GM12878 (cell line): ENCODE data around the gene HINFP. TPM values are rescaled to one million over a fixed set of nuclear protein-coding genes. Genes with fewer than 3 reads are reported as not detected.

Experiments used
- CHD2 ChIP-seq: IDR thresholded peaks from 2 replicates; pipeline ENCODE4 v1.6.1; 2011; ENCODE audit warnings: low read depth, low read length, improper control_type of control experiment, borderline replicate concordance
- CHD4 ChIP-seq: fragments of 200-600 bp; sonication (generic); IDR thresholded peaks from 2 replicates; pipeline ENCODE4 v1.6.1; 2016; ENCODE audit warnings: mild to moderate bottlenecking
- ETV6 ChIP-seq, 2 experiments: fragments of 450-650 bp in 1 of 2; IDR thresholded peaks in 1 of 2; conservative IDR thresholded peaks in 1 of 2; 2 replicates each; pipeline ENCODE4 v1.6.1; 2014; ENCODE audit warnings: antibody characterized with exemption in 1 of 2, borderline replicate concordance in 1 of 2, low read depth in 1 of 2, mild to moderate bottlenecking in 1 of 2, moderate library complexity in 1 of 2
- GATAD2B ChIP-seq: fragments of 450-650 bp; conservative IDR thresholded peaks from 2 replicates; pipeline ENCODE4 v1.6.1; 2017; ENCODE audit warnings: low read depth, mild to moderate bottlenecking, moderate library complexity
- KLF5 ChIP-seq: fragments of 450-650 bp; IDR thresholded peaks from 2 replicates; pipeline ENCODE4 v1.6.1; 2014; ENCODE audit warnings: mild to moderate bottlenecking; ENCODE audit not compliant: partially characterized antibody
- NFYB ChIP-seq: IDR thresholded peaks from 2 replicates; pipeline ENCODE4 v1.6.1; 2011; ENCODE audit warnings: low read depth, mild to moderate bottlenecking, low read length, improper control_type of control experiment, moderate library complexity; ENCODE audit not compliant: insufficient read depth
- NR2C2 ChIP-seq: IDR thresholded peaks from 2 replicates; pipeline ENCODE4 v1.6.1; 2011; ENCODE audit warnings: borderline replicate concordance, low read depth; ENCODE audit not compliant: control insufficient read depth, insufficient read length
- PAX5 ChIP-seq: IDR thresholded peaks from 2 replicates; pipeline ENCODE4 v1.6.1; 2011; ENCODE audit warnings: low read depth, low read length, borderline replicate concordance
- POLR2AphosphoS5 ChIP-seq: IDR thresholded peaks from 2 replicates; pipeline ENCODE4 v1.6.1; 2011; ENCODE audit warnings: mild to moderate bottlenecking, low read length, inconsistent platforms
- SMAD5 ChIP-seq: IDR thresholded peaks from 2 replicates; pipeline ENCODE4 v1.6.1; 2016; ENCODE audit warnings: antibody characterized with exemption, low read depth
- SPI1 ChIP-seq: IDR thresholded peaks from 2 replicates; pipeline ENCODE4 v1.6.1; 2011; ENCODE audit warnings: low read depth, mild to moderate bottlenecking, low read length, moderate library complexity, borderline replicate concordance; ENCODE audit not compliant: insufficient read depth
- SRF ChIP-seq, 2 experiments: IDR thresholded peaks; 2 replicates each; pipeline ENCODE4 v1.6.1; 2011; ENCODE audit warnings: low read depth in 2 of 2, low read length in 2 of 2, mild to moderate bottlenecking in 1 of 2, moderate library complexity in 1 of 2
- polyA plus RNA-seq, 11 experiments: library from polyadenylated mRNA; depleted of rRNA in 4 of 11; unstranded in 6 of 11; stranded (reverse) in 5 of 11; fragments of >200 nt; fragmentation: Nextera tagmentation in 4 of 11; fragmentation: Illumina TruSeq in 1 of 11; extraction: Ambion mirVana in 4 of 11; extraction: Trizol in 1 of 11; gene quantifications; 1 replicate in 1 of 11; 2 replicates in 10 of 11; pipeline versions ENCODE4 v1.2.1 to v1.2.3, GENCODE V29; 2011 to 2016; ENCODE audit warnings: inconsistent platforms in 2 of 11, missing spikeins in 2 of 11, low read depth in 1 of 11
- total RNA-seq, 4 experiments: library from RNA; depleted of rRNA in 3 of 4; stranded (reverse); fragments of >200 nt in 3 of 4; fragmentation: Illumina TruSeq in 1 of 4; extraction: Trizol in 1 of 4; gene quantifications; 2 replicates each; pipeline versions ENCODE4 v1.2.1 to v1.2.3, GENCODE V29; 2013 to 2021
- TF ChIP-seq, protein P1 (sequence below): fragments of 450-650 bp; IDR thresholded peaks from 2 replicates; pipeline ENCODE4 v1.6.1; 2018; ENCODE audit warnings: borderline replicate concordance, mild to moderate bottlenecking; ENCODE audit not compliant: partially characterized antibody
- TF ChIP-seq, protein P2 (sequence below): fragments of 450-650 bp; IDR thresholded peaks from 2 replicates; pipeline ENCODE4 v1.6.1; 2017; ENCODE audit warnings: mild to moderate bottlenecking, moderate library complexity
- TF ChIP-seq, protein P3 (sequence below): IDR thresholded peaks from 2 replicates; pipeline ENCODE4 v1.6.1; 2012; ENCODE audit warnings: low read depth, low read length, improper control_type of control experiment
- TF ChIP-seq, protein P4 (sequence below): fragments of 450-650 bp; IDR thresholded peaks from 2 replicates; pipeline ENCODE4 v1.6.1; 2017; ENCODE audit warnings: mild to moderate bottlenecking, moderate library complexity

HINFP gene
- total and polyA plus RNA-seq, 10 of the 15 experiments (the other 5 are each of a cell fraction or from before 2014, with no cell fraction given): 13.1 to 26.3 (median 18.6) TPM

GRCh38 chr11:119168471-119169281, 47.3 kb downstream of the HINFP start, which contains the start of gene NLRX1 (continued):
- TF ChIP-seq SRF (IDR thresholded peaks at IDR 0.05; ENCODE audit: low read depth in 2 of 2, low read length in 2 of 2) (no peak), GATAD2B (peak; percentile 94), NFYB (no peak), ETV6 (conservative IDR thresholded peaks at IDR 0.05 in 1 of 2, IDR thresholded peaks at IDR 0.05 in 1 of 2; ENCODE audit: borderline replicate concordance in 1 of 2, low read depth in 1 of 2) (no peak; a peak in 1 of 4 replicates), KLF5 (no peak), POLR2AphosphoS5 (peak; percentile 50; the same call in 1 of the 2 replicates), CHD4 (no peak), CHD2 (peak; percentile 36; the same call in 1 of the 2 replicates), SMAD5 (no peak), PAX5 (no peak), NR2C2 (no peak), SPI1 (no peak)
- TF ChIP-seq, protein P1, sequence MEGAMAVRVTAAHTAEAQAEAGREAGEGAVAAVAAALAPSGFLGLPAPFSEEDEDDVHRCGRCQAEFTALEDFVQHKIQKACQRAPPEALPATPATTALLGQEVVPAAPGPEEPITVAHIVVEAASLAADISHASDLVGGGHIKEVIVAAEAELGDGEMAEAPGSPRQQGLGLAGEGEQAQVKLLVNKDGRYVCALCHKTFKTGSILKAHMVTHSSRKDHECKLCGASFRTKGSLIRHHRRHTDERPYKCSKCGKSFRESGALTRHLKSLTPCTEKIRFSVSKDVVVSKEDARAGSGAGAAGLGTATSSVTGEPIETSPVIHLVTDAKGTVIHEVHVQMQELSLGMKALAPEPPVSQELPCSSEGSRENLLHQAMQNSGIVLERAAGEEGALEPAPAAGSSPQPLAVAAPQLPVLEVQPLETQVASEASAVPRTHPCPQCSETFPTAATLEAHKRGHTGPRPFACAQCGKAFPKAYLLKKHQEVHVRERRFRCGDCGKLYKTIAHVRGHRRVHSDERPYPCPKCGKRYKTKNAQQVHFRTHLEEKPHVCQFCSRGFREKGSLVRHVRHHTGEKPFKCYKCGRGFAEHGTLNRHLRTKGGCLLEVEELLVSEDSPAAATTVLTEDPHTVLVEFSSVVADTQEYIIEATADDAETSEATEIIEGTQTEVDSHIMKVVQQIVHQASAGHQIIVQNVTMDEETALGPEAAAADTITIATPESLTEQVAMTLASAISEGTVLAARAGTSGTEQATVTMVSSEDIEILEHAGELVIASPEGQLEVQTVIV: peak; percentile 12
- TF ChIP-seq, protein P2, sequence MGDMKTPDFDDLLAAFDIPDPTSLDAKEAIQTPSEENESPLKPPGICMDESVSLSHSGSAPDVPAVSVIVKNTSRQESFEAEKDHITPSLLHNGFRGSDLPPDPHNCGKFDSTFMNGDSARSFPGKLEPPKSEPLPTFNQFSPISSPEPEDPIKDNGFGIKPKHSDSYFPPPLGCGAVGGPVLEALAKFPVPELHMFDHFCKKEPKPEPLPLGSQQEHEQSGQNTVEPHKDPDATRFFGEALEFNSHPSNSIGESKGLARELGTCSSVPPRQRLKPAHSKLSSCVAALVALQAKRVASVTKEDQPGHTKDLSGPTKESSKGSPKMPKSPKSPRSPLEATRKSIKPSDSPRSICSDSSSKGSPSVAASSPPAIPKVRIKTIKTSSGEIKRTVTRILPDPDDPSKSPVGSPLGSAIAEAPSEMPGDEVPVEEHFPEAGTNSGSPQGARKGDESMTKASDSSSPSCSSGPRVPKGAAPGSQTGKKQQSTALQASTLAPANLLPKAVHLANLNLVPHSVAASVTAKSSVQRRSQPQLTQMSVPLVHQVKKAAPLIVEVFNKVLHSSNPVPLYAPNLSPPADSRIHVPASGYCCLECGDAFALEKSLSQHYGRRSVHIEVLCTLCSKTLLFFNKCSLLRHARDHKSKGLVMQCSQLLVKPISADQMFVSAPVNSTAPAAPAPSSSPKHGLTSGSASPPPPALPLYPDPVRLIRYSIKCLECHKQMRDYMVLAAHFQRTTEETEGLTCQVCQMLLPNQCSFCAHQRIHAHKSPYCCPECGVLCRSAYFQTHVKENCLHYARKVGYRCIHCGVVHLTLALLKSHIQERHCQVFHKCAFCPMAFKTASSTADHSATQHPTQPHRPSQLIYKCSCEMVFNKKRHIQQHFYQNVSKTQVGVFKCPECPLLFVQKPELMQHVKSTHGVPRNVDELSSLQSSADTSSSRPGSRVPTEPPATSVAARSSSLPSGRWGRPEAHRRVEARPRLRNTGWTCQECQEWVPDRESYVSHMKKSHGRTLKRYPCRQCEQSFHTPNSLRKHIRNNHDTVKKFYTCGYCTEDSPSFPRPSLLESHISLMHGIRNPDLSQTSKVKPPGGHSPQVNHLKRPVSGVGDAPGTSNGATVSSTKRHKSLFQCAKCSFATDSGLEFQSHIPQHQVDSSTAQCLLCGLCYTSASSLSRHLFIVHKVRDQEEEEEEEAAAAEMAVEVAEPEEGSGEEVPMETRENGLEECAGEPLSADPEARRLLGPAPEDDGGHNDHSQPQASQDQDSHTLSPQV: 0 out of 2 replicates have a peak, but pooled peaks have one; percentile 43
- TF ChIP-seq, protein P3, sequence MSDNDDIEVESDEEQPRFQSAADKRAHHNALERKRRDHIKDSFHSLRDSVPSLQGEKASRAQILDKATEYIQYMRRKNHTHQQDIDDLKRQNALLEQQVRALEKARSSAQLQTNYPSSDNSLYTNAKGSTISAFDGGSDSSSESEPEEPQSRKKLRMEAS: no peak
- TF ChIP-seq, protein P4, sequence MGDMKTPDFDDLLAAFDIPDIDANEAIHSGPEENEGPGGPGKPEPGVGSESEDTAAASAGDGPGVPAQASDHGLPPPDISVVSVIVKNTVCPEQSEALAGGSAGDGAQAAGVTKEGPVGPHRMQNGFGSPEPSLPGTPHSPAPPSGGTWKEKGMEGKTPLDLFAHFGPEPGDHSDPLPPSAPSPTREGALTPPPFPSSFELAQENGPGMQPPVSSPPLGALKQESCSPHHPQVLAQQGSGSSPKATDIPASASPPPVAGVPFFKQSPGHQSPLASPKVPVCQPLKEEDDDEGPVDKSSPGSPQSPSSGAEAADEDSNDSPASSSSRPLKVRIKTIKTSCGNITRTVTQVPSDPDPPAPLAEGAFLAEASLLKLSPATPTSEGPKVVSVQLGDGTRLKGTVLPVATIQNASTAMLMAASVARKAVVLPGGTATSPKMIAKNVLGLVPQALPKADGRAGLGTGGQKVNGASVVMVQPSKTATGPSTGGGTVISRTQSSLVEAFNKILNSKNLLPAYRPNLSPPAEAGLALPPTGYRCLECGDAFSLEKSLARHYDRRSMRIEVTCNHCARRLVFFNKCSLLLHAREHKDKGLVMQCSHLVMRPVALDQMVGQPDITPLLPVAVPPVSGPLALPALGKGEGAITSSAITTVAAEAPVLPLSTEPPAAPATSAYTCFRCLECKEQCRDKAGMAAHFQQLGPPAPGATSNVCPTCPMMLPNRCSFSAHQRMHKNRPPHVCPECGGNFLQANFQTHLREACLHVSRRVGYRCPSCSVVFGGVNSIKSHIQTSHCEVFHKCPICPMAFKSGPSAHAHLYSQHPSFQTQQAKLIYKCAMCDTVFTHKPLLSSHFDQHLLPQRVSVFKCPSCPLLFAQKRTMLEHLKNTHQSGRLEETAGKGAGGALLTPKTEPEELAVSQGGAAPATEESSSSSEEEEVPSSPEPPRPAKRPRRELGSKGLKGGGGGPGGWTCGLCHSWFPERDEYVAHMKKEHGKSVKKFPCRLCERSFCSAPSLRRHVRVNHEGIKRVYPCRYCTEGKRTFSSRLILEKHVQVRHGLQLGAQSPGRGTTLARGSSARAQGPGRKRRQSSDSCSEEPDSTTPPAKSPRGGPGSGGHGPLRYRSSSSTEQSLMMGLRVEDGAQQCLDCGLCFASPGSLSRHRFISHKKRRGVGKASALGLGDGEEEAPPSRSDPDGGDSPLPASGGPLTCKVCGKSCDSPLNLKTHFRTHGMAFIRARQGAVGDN: peak; percentile 71; the same call in 1 of the 2 replicates
